ENCODE measurements around the gene CCT7.

GRCh38 chr2:73257021-73257420 is 22.9 kb downstream of the CCT7 start:
- TF ChIP-seq REST (IDR thresholded peaks at IDR 0.05; ENCODE audit: low read depth, low read length) (no peak), FOXM1 (IDR thresholded peaks at IDR 0.05; ENCODE audit: low read depth) (no peak)
